ENCODE data around the gene DMAP1.
A peak's percentile ranks its signal among the peaks of the same experiment; 100 is the strongest.
"Not testable (repeated sequence)": the region's sequence is repeated elsewhere in the genome, so short reads cannot be mapped to it uniquely, and the experiment has no call there.

The DMAP1 gene
- 82.8 to 85.7 reads per million in 2 donors for total RNA-seq

- DNase-seq = peak; percentile 52
Measured at GRCh38 chr1:44213222-44214112, at the start of gene DMAP1. Gene DMAP1 (plus strand): TSS chr1:44213471. CDS start chr1:44213754, 283 bp downstream.

GRCh38 chr1:44168520-44169098 lies 44.7 kb upstream of the DMAP1 start:
- no peak for DNase-seq

GRCh38 chr1:44170281-44170823 lies 42.9 kb upstream of the DMAP1 start:
- DNase-seq = no peak

GRCh38 chr1:44174630-44175029 lies 38.6 kb upstream of the DMAP1 start:
- no peak for DNase-seq

- no peak for DNase-seq
Measured at GRCh38 chr1:44200336-44200735, 12.9 kb upstream of the DMAP1 start.

- not testable (repeated sequence) for DNase-seq
Measured at GRCh38 chr1:44206545-44206944, 6.7 kb upstream of the DMAP1 start.

GRCh38 chr1:44208226-44208625 lies 5.0 kb upstream of the DMAP1 start:
- no peak for DNase-seq

- no peak for DNase-seq
Measured at GRCh38 chr1:44210595-44210994, 2.7 kb upstream of the DMAP1 start.

- DNase-seq = no peak
Measured at GRCh38 chr1:44212355-44213221, 683 bp upstream of the DMAP1 start.

- no peak for DNase-seq
Measured at GRCh38 chr1:44217809-44218410, 4.6 kb downstream of the DMAP1 start.

GRCh38 chr1:44218503-44219300 lies 5.4 kb downstream of the DMAP1 start:
- no peak for DNase-seq

GRCh38 chr1:44219301-44219626 lies 6.0 kb downstream of the DMAP1 start:
- no peak for DNase-seq

GRCh38 chr1:44220001-44220751 lies 6.9 kb downstream of the DMAP1 start:
- DNase-seq = no peak

GRCh38 chr1:44220755-44221154 lies 7.5 kb downstream of the DMAP1 start:
- no peak for DNase-seq

- no peak for DNase-seq
Measured at GRCh38 chr1:44221769-44222168, 8.5 kb downstream of the DMAP1 start.

GRCh38 chr1:44222397-44223186 lies 9.3 kb downstream of the DMAP1 start:
- DNase-seq = no peak

GRCh38 chr1:44223187-44223610 lies 9.9 kb downstream of the DMAP1 start:
- DNase-seq = no peak

- DNase-seq = no peak
Measured at GRCh38 chr1:44225761-44226160, 12.5 kb downstream of the DMAP1 start.

GRCh38 chr1:44227211-44227610 lies 13.9 kb downstream of the DMAP1 start:
- no peak for DNase-seq

GRCh38 chr1:44228218-44228617 lies 14.9 kb downstream of the DMAP1 start:
- no peak for DNase-seq
